ENCODE measurements around the gene PLA2G4C. TPM values are rescaled to one million over a fixed set of nuclear protein-coding genes. Genes with fewer than 3 reads are reported as not detected.

The PLA2G4C gene
- total RNA-seq, 4 donors from 2014 or later: 0.61 to 4.0 (median 1.3) TPM; not detected in 1

DNA sequence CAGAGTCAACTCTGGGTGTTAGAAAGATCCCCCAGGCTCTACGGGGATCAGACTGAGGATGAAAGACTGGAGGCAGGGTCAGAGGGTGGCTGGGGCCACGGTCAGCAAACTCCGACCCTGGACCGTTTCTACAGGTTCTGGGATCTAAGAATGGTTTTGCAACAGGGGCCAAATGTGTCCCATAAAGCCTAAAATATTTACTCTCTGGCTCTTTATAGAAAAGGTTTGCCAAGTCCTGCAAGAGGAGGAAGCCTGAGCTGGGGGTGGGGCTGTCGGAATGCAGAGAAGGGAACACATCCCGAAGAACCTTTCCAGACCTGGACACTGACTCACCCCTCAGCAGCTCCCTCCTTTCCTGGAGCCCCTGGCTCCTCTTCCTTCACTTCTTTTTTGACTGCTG, 38.8 kb upstream of the PLA2G4C start:
- WGBS, 2 donors: 75% methylated on average over 5 to 6 of the region's 6 CpGs
- no peak for DNase-seq
- Histone ChIP-seq H3K27ac (no peak overlapping the region), H3K9me3 (no peaks in the 10 kb centered on the region), H3K4me1 (no peaks in the 10 kb centered on the region), H3K27me3 (no peaks in the 10 kb centered on the region), H3K36me3 (peaks cover 0 to 73% (median 0%) of the 10 kb centered on the region in 3 donors), H3K4me3 (no peak overlapping the region)
- intact Hi-C loops (cut with DNase I): loop anchor here (5.0 kb wide), 1 partner anchor 42 kb away; no protein-coding TSS in a partner anchor
- TF ChIP-seq CTCF (IDR thresholded peaks at IDR 0.05) (no peak), POLR2A (IDR thresholded peaks at IDR 0.05) (no peak)

GRCh38 chr19:48148576-48148975, 38.0 kb upstream of the PLA2G4C start:
- H3K27ac ChIP-seq: no peak overlapping the region
- H3K4me3 ChIP-seq: no peak overlapping the region
- no peak for DNase-seq
- 84 to 96% methylated on average over 9 of the region's 9 CpGs for WGBS, 2 donors
- no peaks in the 10 kb centered on the region for H3K9me3 ChIP-seq
- no peak for TF ChIP-seq CTCF (IDR thresholded peaks at IDR 0.05)
- TF ChIP-seq POLR2A (IDR thresholded peaks at IDR 0.05): no peak
- peaks cover 0 to 81% (median 0%) of the 10 kb centered on the region in 3 donors for H3K36me3 ChIP-seq
- H3K4me1 ChIP-seq: no peaks in the 10 kb centered on the region
- intact Hi-C loops (cut with DNase I): loop anchor here (5.0 kb wide), 1 partner anchor 41 kb away; no protein-coding TSS in a partner anchor
- H3K27me3 ChIP-seq: no peaks in the 10 kb centered on the region

DNA sequence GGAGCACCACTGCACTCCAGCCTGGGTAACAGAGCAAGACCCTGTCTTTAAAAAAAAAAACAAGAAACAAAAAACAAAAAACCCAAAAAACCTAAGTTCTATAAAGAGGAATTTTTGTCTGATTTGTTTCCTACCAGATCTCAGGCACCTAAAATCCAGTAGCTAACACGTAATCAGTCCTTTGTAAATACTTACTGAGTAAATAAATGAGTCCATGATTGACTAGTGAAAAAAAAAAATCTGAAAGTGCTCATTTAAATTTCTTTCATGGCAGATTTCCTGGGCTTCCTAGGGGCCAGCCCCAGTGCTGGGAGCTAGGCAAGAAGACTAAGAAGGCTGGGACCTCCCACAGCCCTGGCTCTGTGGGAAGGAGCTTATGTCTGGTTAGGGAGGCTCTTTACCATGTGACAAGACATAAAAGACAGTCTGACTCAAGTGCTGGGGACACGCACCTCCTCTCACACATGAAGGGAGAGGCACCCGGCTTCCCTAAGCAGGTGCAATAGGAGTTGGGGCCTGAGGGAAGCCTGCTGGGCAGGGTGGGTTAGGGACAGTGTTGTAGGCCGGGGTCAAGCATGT, 37.1 kb upstream of the PLA2G4C start:
- no peak for DNase-seq
- Histone ChIP-seq H3K36me3 (peaks cover 0 to 90% (median 0%) of the 10 kb centered on the region in 3 donors), H3K27ac (no peak overlapping the region), H3K9me3 (no peaks in the 10 kb centered on the region), H3K4me3 (no peak overlapping the region), H3K4me1 (no peaks in the 10 kb centered on the region), H3K27me3 (no peaks in the 10 kb centered on the region)
- 78 to 81% methylated on average over 2 to 4 of the region's 4 CpGs for WGBS, 2 donors
- intact Hi-C loops (cut with DNase I): loop anchor here (5.0 kb wide), 1 partner anchor 40 kb away; no protein-coding TSS in a partner anchor
- no peak for TF ChIP-seq CTCF (IDR thresholded peaks at IDR 0.05)
- no peak for TF ChIP-seq POLR2A (IDR thresholded peaks at IDR 0.05)

DNA sequence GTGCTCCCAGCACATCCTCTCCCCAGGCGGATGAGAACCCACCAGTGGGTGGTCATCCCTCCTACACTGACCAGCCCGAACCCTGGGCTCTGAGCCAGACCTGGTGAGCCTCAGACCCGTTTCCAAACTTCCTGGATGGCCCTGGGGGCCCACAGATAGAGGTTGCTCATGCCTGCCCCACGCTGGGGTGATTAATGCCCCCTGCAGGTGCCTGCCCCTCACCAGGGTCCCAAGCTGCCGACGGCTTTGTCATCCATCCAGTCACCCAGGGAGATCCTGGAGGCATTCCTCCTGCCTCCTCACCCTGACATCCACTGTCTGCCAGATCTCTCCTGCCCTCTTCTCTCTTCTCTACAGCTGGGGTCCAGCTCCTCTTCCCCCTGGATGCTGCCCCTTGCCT, 28.4 kb upstream of the PLA2G4C start:
- Histone ChIP-seq H3K27ac (no peak overlapping the region), H3K9me3 (no peaks in the 10 kb centered on the region), H3K36me3 (peaks cover 0 to 52% (median 0%) of the 10 kb centered on the region in 3 donors), H3K4me3 (no peak overlapping the region), H3K27me3 (no peaks in the 10 kb centered on the region), H3K4me1 (no peaks in the 10 kb centered on the region)
- DNase-seq: no peak
- 94 to 100% methylated on average over 2 to 3 of the region's 6 CpGs for WGBS, 2 donors
- no peak for TF ChIP-seq CTCF (IDR thresholded peaks at IDR 0.05)
- no peak for TF ChIP-seq POLR2A (IDR thresholded peaks at IDR 0.05)
- intact Hi-C loops (cut with DNase I): no loop called here

DNA sequence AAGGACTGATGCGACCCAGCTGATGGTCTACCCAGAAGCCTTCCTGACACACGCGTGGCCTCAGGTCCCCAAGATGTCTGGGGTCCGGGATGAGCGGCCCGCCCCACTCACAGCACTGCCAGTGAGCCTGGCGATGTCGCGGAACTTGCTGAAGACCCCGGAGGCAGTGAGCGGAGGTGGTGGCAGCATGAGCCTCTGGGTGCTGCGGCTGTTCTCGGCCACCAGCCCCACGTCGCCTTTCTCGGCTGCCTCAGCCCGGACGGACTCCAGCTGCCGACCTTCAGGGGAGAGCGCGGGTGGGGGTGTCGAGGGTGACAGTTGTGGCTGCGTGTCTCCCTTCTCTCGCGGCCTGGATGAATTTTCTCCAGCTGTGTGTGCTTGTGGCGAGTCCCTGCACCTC, 26.8 kb upstream of the PLA2G4C start:
- H3K27me3 ChIP-seq: no peaks in the 10 kb centered on the region
- H3K36me3 ChIP-seq: peaks cover 0 to 36% (median 0%) of the 10 kb centered on the region in 3 donors
- H3K4me3 ChIP-seq: no peak overlapping the region
- H3K9me3 ChIP-seq: no peaks in the 10 kb centered on the region
- no peak for TF ChIP-seq POLR2A (IDR thresholded peaks at IDR 0.05)
- no peak for TF ChIP-seq CTCF (IDR thresholded peaks at IDR 0.05)
- intact Hi-C loops (cut with DNase I): no loop called here
- WGBS, 2 donors: 96 to 98% methylated on average over 8 to 26 of the region's 26 CpGs
- no peak for DNase-seq
- no peak overlapping the region for H3K27ac ChIP-seq
- no peaks in the 10 kb centered on the region for H3K4me1 ChIP-seq
